Dedifferentiated amniotic fluid mesenchymal stem cell (primary cell): Measurements from ENCODE around the gene JAG2.

Experiments
- DNase-seq: peaks from one replicate; pipeline ENCODE4 v3.0.0-alpha.2; 2016; ENCODE audit errors: extremely low spot score

The JAG2 gene

GRCh38 chr14:105139831-105140239 is 28.7 kb downstream of the JAG2 start:
- DNase-seq: no peak

- no peak for DNase-seq
Measured at GRCh38 chr14:105139212-105139825, 29.3 kb downstream of the JAG2 start.

- no peak for DNase-seq
Measured at GRCh38 chr14:105138551-105139111, 29.9 kb downstream of the JAG2 start.

GRCh38 chr14:105138021-105138541 is 30.5 kb downstream of the JAG2 start:
- DNase-seq: no peak

GRCh38 chr14:105137481-105138020 is 31.0 kb downstream of the JAG2 start:
- no peak for DNase-seq

GRCh38 chr14:105136401-105137322 is 31.9 kb downstream of the JAG2 start:
- DNase-seq: no peak

GRCh38 chr14:105135700-105136395 is 32.7 kb downstream of the JAG2 start:
- DNase-seq: no peak

GRCh38 chr14:105132921-105133654 is 35.5 kb downstream of the JAG2 start:
- no peak for DNase-seq

GRCh38 chr14:105131241-105131640 is 37.3 kb downstream of the JAG2 start:
- DNase-seq: no peak

- DNase-seq: no peak
Measured at GRCh38 chr14:105128059-105128458, 40.5 kb downstream of the JAG2 start.

GRCh38 chr14:105126981-105127329 is 41.6 kb downstream of the JAG2 start:
- no peak for DNase-seq

GRCh38 chr14:105126126-105126980 is 42.2 kb downstream of the JAG2 start:
- no peak for DNase-seq

- DNase-seq: no peak
Measured at GRCh38 chr14:105124823-105125222, 43.8 kb downstream of the JAG2 start.

- DNase-seq: no peak
Measured at GRCh38 chr14:105123981-105124765, 44.4 kb downstream of the JAG2 start.

GRCh38 chr14:105123064-105123665 is 45.4 kb downstream of the JAG2 start:
- DNase-seq: no peak

GRCh38 chr14:105120056-105120455 is 48.5 kb downstream of the JAG2 start:
- no peak for DNase-seq

- no peak for DNase-seq
Measured at GRCh38 chr14:105119408-105120025, 49.1 kb downstream of the JAG2 start.

GRCh38 chr14:105118646-105119407 is 49.7 kb downstream of the JAG2 start:
- no peak for DNase-seq
